Fibroblast of lung (primary cell): ENCODE measurements around the gene RAB19. TPM values are rescaled to one million over a fixed set of nuclear protein-coding genes. Genes with fewer than 3 reads are reported as not detected.

Experiments
- DNase-seq, 2 donors: peaks; one replicate each; pipeline versions ENCODE4 v3.0.0 to v3.0.0-alpha.2; 2010; ENCODE audit warnings: low read depth in 2 of 2
- H2AFZ ChIP-seq: 2 replicates; pipeline ENCODE4 v1.5.1; 2012; ENCODE audit warnings: low read length, control low read depth, inconsistent platforms
- H3K27ac ChIP-seq: 2 replicates; pipeline ENCODE4 v1.5.1; 2011; ENCODE audit warnings: low read length, control low read depth; ENCODE audit not compliant: insufficient read depth
- H3K27me3 ChIP-seq: 2 replicates; pipeline ENCODE4 v1.5.1; 2011; ENCODE audit warnings: mild to moderate bottlenecking, low read length; ENCODE audit not compliant: control insufficient read depth, insufficient read depth
- H3K36me3 ChIP-seq: 2 replicates; pipeline ENCODE4 v1.5.1; 2011; ENCODE audit warnings: low read length; ENCODE audit not compliant: control insufficient read depth, insufficient read depth
- H3K4me1 ChIP-seq: 2 replicates; pipeline ENCODE4 v1.5.1; 2011; ENCODE audit warnings: low read length; ENCODE audit not compliant: control insufficient read depth, insufficient read depth; ENCODE audit errors: extremely low read depth
- H3K4me2 ChIP-seq: 2 replicates; pipeline ENCODE4 v1.5.1; 2011; ENCODE audit warnings: low read length, control low read depth; ENCODE audit not compliant: insufficient read depth; ENCODE audit errors: extremely low read depth
- H3K4me3 ChIP-seq, 4 experiments: fragments of 200-600 bp in 1 of 4; sonication (generic) in 1 of 4; replicated peaks in 1 of 4; 2 replicates each; pipeline ENCODE4 v1.5.1; 2011 to 2016; ENCODE audit warnings: low read length in 4 of 4, low read depth in 3 of 4, mild to moderate bottlenecking in 3 of 4, control low read depth in 2 of 4, inconsistent platforms in 1 of 4, mixed read lengths in 1 of 4; ENCODE audit not compliant: insufficient read depth in 1 of 4; ENCODE audit errors: control extremely low read depth in 1 of 4
- H3K79me2 ChIP-seq: 2 replicates; pipeline ENCODE4 v1.5.1; 2012; ENCODE audit warnings: mild to moderate bottlenecking, low read length, inconsistent platforms; ENCODE audit not compliant: control insufficient read depth, insufficient read depth
- H3K9ac ChIP-seq: 2 replicates; pipeline ENCODE4 v1.5.1; 2011; ENCODE audit warnings: mild to moderate bottlenecking, low read length, control low read depth; ENCODE audit not compliant: insufficient read depth
- H3K9me3 ChIP-seq: 2 replicates; pipeline ENCODE4 v1.5.1; 2012; ENCODE audit warnings: low read depth, low read length; ENCODE audit not compliant: control insufficient read depth, insufficient read depth
- H4K20me1 ChIP-seq: 2 replicates; pipeline ENCODE4 v1.5.1; 2011; ENCODE audit warnings: low read length; ENCODE audit not compliant: control insufficient read depth, insufficient read depth; ENCODE audit errors: extremely low read depth
- EZH2 ChIP-seq: IDR thresholded peaks from 2 replicates; pipeline ENCODE4 v1.5.1; 2012; ENCODE audit warnings: low read length, control low read depth, mild to moderate bottlenecking; ENCODE audit errors: missing control alignments
- polyA plus RNA-seq, 2 donors: library from polyadenylated mRNA; depleted of rRNA in 1 of 2; stranded (reverse) in 1 of 2; unstranded in 1 of 2; fragments of >200 nt; gene quantifications; 2 replicates each; pipeline ENCODE4 v1.2.1, GENCODE V29; 2011 to 2012; ENCODE audit warnings: missing spikeins in 1 of 2
- total RNA-seq: library from RNA; depleted of rRNA; stranded (reverse); fragments of >200 nt; gene quantifications from 2 replicates; pipeline ENCODE4 v1.2.1, GENCODE V29; 2014
- TF ChIP-seq, protein P1 (sequence below), 2 donors: IDR thresholded peaks in 1 of 2; conservative IDR thresholded peaks in 1 of 2; 1 replicate in 1 of 2; 2 replicates in 1 of 2; pipeline ENCODE4 v1.5.1; 2011 to 2012; ENCODE audit warnings: low read length in 2 of 2, control low read depth in 1 of 2, inconsistent platforms in 1 of 2, low read depth in 1 of 2, mild to moderate bottlenecking in 1 of 2

Gene RAB19
- total and polyA plus RNA-seq, 2 donors (not counting 1 experiment from before 2014, with no cell fraction given): not detected

DNA sequence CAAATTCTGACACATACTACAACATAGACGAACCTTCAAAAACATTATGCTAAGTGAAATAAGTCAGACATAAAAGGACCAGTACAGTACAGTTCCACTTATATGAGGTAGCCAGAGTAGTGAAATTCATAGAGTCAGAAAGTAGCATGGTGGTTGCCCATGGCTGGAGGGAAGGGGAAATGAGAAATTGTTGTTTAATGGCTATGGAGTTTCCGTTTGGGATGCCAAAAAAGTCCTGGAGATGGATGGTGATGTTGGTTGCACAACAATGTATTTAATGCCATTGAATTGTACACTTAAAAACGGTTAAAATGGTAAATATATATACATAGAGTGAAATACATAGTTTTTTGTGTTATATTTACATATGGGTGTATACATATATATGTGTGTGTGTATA lies 3.5 kb upstream of the RAB19 start:
- H3K4me1 ChIP-seq: peaks cover 6% of the 10 kb centered on the region
- H3K27me3 ChIP-seq: peaks cover 12% of the 10 kb centered on the region
- H3K4me3 ChIP-seq: no peak overlapping the region
- TF ChIP-seq, protein P1, sequence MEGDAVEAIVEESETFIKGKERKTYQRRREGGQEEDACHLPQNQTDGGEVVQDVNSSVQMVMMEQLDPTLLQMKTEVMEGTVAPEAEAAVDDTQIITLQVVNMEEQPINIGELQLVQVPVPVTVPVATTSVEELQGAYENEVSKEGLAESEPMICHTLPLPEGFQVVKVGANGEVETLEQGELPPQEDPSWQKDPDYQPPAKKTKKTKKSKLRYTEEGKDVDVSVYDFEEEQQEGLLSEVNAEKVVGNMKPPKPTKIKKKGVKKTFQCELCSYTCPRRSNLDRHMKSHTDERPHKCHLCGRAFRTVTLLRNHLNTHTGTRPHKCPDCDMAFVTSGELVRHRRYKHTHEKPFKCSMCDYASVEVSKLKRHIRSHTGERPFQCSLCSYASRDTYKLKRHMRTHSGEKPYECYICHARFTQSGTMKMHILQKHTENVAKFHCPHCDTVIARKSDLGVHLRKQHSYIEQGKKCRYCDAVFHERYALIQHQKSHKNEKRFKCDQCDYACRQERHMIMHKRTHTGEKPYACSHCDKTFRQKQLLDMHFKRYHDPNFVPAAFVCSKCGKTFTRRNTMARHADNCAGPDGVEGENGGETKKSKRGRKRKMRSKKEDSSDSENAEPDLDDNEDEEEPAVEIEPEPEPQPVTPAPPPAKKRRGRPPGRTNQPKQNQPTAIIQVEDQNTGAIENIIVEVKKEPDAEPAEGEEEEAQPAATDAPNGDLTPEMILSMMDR (conservative IDR thresholded peaks at IDR 0.05 in 1 of 2, IDR thresholded peaks at IDR 0.05 in 1 of 2; ENCODE audit: low read depth in 1 of 2, low read length in 2 of 2): no peak
- TF ChIP-seq EZH2: no peak
- no peak overlapping the region for H3K27ac ChIP-seq
- no peaks in the 10 kb centered on the region for H3K36me3 ChIP-seq
- no peaks in the 10 kb centered on the region for H3K9me3 ChIP-seq
- H3K9ac ChIP-seq: no peak overlapping the region
- H3K4me2 ChIP-seq: no peak overlapping the region
- no peaks in the 10 kb centered on the region for H4K20me1 ChIP-seq
- DNase-seq: no peak
- H2AFZ ChIP-seq: no peak overlapping the region
- H3K79me2 ChIP-seq: peaks cover 20% of the 10 kb centered on the region

- TF ChIP-seq, protein P1 (conservative IDR thresholded peaks at IDR 0.05 in 1 of 2, IDR thresholded peaks at IDR 0.05 in 1 of 2; ENCODE audit: low read depth in 1 of 2, low read length in 2 of 2): no peak
- no peak for TF ChIP-seq EZH2
- Histone ChIP-seq H3K4me2 (no peak overlapping the region), H3K4me1 (no peaks in the 10 kb centered on the region), H3K9ac (no peak overlapping the region), H3K36me3 (no peaks in the 10 kb centered on the region), H3K27ac (no peak overlapping the region), H3K79me2 (peaks cover 8% of the 10 kb centered on the region), H3K27me3 (peaks cover 12% of the 10 kb centered on the region), H2AFZ (no peak overlapping the region), H4K20me1 (no peaks in the 10 kb centered on the region), H3K4me3 (no peak overlapping the region), H3K9me3 (no peaks in the 10 kb centered on the region)
- DNase-seq: peak; percentile 44 to 72
Measured at GRCh38 chr7:140402178-140402835, 1.6 kb upstream of the RAB19 start.

GRCh38 chr7:140404565-140405065 lies 757 bp downstream of the RAB19 start:
- no peak overlapping the region for H3K27ac ChIP-seq
- H3K36me3 ChIP-seq: no peaks in the 10 kb centered on the region
- H3K27me3 ChIP-seq: peaks cover 12% of the 10 kb centered on the region
- no peak overlapping the region for H2AFZ ChIP-seq
- H3K9me3 ChIP-seq: no peaks in the 10 kb centered on the region
- H4K20me1 ChIP-seq: no peaks in the 10 kb centered on the region
- H3K9ac ChIP-seq: no peak overlapping the region
- H3K4me2 ChIP-seq: no peak overlapping the region
- peak in 1 of 2 donors; percentile 18 for DNase-seq
- H3K4me3 ChIP-seq: no peak overlapping the region
- TF ChIP-seq, protein P1 (conservative IDR thresholded peaks at IDR 0.05 in 1 of 2, IDR thresholded peaks at IDR 0.05 in 1 of 2; ENCODE audit: low read depth in 1 of 2, low read length in 2 of 2): no peak
- no peak for TF ChIP-seq EZH2
- no peaks in the 10 kb centered on the region for H3K79me2 ChIP-seq
- H3K4me1 ChIP-seq: no peaks in the 10 kb centered on the region
